Gastrocnemius medialis (tissue), 4 donors: ENCODE results near the gene HABP4. TPM values are rescaled to one million over a fixed set of nuclear protein-coding genes. Genes with fewer than 3 reads are reported as not detected.

Experiments
- ATAC-seq, 2 donors: fragments of 150-250 bp; one replicate each; pipeline ENCODE4 v1.9.1; 2016
- DNase-seq, 2 donors: peaks; one replicate each; pipeline ENCODE4 v3.0.0-alpha.2; 2019
- H3K27ac ChIP-seq, 4 donors: fragments of 200-600 bp; sonication (generic); 1 replicate in 1 of 4; 2 replicates in 3 of 4; pipeline ENCODE4 v1.5.1; 2016 to 2018; ENCODE audit warnings: mild to moderate bottlenecking in 2 of 4, moderate library complexity in 1 of 4
- H3K27me3 ChIP-seq, 3 donors: fragments of 200-600 bp; sonication (generic) in 2 of 3; 1 replicate in 1 of 3; 2 replicates in 2 of 3; pipeline versions ENCODE4 v1.5.1 to v1.6.0; 2016 to 2019; ENCODE audit warnings: mild to moderate bottlenecking in 1 of 3, moderate library complexity in 1 of 3
- H3K36me3 ChIP-seq, 2 donors: fragments of 200-600 bp; sonication (generic) in 1 of 2; one replicate each; pipeline ENCODE4 v1.5.1; 2017 to 2018
- H3K4me1 ChIP-seq, 2 donors: fragments of 200-600 bp; sonication (generic) in 1 of 2; one replicate each; pipeline ENCODE4 v1.5.1; 2016 to 2017; ENCODE audit warnings: mild to moderate bottlenecking in 2 of 2
- H3K4me3 ChIP-seq, 4 donors: fragments of 200-600 bp; sonication (generic) in 3 of 4; 1 replicate in 1 of 4; 2 replicates in 3 of 4; pipeline ENCODE4 v1.5.1; 2016 to 2019; ENCODE audit warnings: mild to moderate bottlenecking in 2 of 4
- H3K9me3 ChIP-seq, 3 donors: fragments of 200-600 bp; sonication (generic) in 2 of 3; 1 replicate in 1 of 3; 2 replicates in 2 of 3; pipeline ENCODE4 v1.5.1; 2016 to 2019
- POLR2A ChIP-seq, 2 donors: fragments of 450-650 bp; IDR thresholded peaks; one replicate each; pipeline ENCODE4 v1.6.1; 2017; ENCODE audit warnings: antibody characterized with exemption in 2 of 2, mild to moderate bottlenecking in 2 of 2, moderate library complexity in 2 of 2
- in situ Hi-C, 4 donors: fragments of 200-750 bp; cut with MboI; loops; one replicate each; pipeline versions ENCODE4 v1.15.0 to v1.8.0; 2017; ENCODE audit warnings: low sequenced_read_pairs in 4 of 4
- intact Hi-C: fragments of 100-400 bp; cut with DNase I; formaldehyde crosslinking; loops from one replicate; pipeline ENCODE4 v1.15.1; 2023; ENCODE audit warnings: low total_unique reads
- total RNA-seq, 4 donors: library from RNA; depleted of rRNA; stranded (reverse); fragments of >200 nt; gene quantifications; one replicate each; pipeline versions ENCODE4 v1.1.0 to v1.2.3, GENCODE V29; 2016
- TF ChIP-seq, protein P1 (sequence below), 5 experiments: fragments of 450-650 bp in 3 of 5; fragments of 200-600 bp in 2 of 5; sonication (generic) in 2 of 5; IDR thresholded peaks in 4 of 5; conservative IDR thresholded peaks in 1 of 5; 1 replicate in 4 of 5; 2 replicates in 1 of 5; pipeline ENCODE4 v1.5.1; 2016 to 2019; ENCODE audit warnings: antibody characterized with exemption in 5 of 5, mild to moderate bottlenecking in 3 of 5, moderate library complexity in 3 of 5

HABP4 gene
- total RNA-seq, 4 donors from 2014 or later, result 6.2 to 19.3 (median 12.3) TPM

DNA sequence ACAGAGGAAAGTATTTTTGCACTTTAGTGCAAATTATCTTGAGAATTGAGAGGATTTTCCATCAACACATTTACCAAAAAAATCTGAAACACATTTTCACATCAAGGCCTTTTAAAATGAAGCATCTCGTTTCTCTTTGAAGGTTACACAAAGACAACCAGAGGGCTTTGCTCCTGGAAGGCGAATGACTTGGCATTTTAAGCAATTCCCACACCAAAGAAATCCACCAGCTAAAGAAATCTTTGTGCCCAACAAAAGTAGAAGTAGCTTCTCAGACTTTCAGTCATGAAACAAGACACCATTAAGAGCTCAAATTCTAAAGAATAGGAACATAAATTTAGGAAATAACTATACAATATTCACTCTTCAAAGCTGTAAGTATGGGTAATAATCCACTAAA lies 59.9 kb downstream of the HABP4 start:
- no peaks in the 10 kb centered on the region for H3K27me3 ChIP-seq
- no peak overlapping the region for H3K27ac ChIP-seq
- TF ChIP-seq, protein P1, sequence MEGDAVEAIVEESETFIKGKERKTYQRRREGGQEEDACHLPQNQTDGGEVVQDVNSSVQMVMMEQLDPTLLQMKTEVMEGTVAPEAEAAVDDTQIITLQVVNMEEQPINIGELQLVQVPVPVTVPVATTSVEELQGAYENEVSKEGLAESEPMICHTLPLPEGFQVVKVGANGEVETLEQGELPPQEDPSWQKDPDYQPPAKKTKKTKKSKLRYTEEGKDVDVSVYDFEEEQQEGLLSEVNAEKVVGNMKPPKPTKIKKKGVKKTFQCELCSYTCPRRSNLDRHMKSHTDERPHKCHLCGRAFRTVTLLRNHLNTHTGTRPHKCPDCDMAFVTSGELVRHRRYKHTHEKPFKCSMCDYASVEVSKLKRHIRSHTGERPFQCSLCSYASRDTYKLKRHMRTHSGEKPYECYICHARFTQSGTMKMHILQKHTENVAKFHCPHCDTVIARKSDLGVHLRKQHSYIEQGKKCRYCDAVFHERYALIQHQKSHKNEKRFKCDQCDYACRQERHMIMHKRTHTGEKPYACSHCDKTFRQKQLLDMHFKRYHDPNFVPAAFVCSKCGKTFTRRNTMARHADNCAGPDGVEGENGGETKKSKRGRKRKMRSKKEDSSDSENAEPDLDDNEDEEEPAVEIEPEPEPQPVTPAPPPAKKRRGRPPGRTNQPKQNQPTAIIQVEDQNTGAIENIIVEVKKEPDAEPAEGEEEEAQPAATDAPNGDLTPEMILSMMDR (IDR thresholded peaks at IDR 0.05 in 4 of 5, conservative IDR thresholded peaks at IDR 0.05 in 1 of 5), result no peak
- TF ChIP-seq POLR2A (IDR thresholded peaks at IDR 0.05), result no peak
- ATAC-seq, result no peak
- peaks cover 0 to 3% of the 10 kb centered on the region in 2 donors for H3K4me1 ChIP-seq
- no peak for DNase-seq
- intact Hi-C loops (no loop called here), in situ Hi-C loops (no loop called here)
- no peaks in the 10 kb centered on the region for H3K36me3 ChIP-seq
- H3K4me3 ChIP-seq, result no peak overlapping the region
- no peaks in the 10 kb centered on the region for H3K9me3 ChIP-seq

DNA sequence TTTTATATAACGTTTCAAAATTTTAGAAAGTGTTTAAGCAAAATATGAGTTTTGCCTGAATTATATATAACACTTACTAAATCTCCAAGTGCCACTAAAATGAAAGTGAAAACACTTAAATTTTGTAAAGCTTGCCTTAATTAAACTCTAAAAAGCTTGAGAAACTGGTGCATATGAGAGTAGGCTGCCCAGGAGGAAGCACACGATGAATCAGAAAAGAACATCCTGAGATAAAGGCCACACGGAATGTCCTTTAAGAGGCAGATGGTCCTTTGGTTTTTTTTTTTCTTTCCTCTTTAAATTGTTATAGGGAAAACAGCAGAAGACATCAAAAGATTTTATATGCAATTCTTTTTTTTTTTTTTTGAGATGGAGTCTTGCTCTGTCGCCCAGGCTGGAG lies 60.3 kb downstream of the HABP4 start:
- no peak overlapping the region for H3K27ac ChIP-seq
- intact Hi-C loops, result no loop called here
- no peaks in the 10 kb centered on the region for H3K9me3 ChIP-seq
- DNase-seq (no peak), ATAC-seq (no peak)
- no peak overlapping the region for H3K4me3 ChIP-seq
- no peaks in the 10 kb centered on the region for H3K27me3 ChIP-seq
- in situ Hi-C loops, result no loop called here
- TF ChIP-seq, protein P1 (IDR thresholded peaks at IDR 0.05 in 4 of 5, conservative IDR thresholded peaks at IDR 0.05 in 1 of 5), result no peak
- TF ChIP-seq POLR2A (IDR thresholded peaks at IDR 0.05), result no peak
- no peaks in the 10 kb centered on the region for H3K4me1 ChIP-seq
- no peaks in the 10 kb centered on the region for H3K36me3 ChIP-seq

DNA sequence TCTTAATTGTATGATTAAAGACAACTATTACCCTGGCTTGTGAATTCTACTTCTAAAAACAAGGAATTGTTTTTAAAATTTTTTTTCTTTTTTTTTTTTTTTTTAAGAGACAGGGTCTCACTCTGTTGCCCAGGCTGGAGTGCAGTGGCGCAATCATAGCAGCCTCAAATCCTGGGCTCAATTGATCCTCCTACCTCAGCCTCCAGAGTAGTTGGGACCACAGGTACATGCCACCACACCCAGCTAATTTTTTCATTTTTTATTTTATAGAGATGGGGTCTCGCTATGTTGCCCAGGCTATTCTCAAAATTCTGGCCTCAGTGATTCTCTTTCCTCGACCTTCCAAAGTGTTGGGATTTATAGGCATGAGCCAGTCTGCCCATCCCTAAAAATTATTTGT lies 62.3 kb downstream of the HABP4 start:
- in situ Hi-C loops, result no loop called here
- TF ChIP-seq, protein P1 (IDR thresholded peaks at IDR 0.05 in 4 of 5, conservative IDR thresholded peaks at IDR 0.05 in 1 of 5), result no peak
- no peak for TF ChIP-seq POLR2A (IDR thresholded peaks at IDR 0.05)
- no peaks in the 10 kb centered on the region for H3K27me3 ChIP-seq
- H3K9me3 ChIP-seq, result no peaks in the 10 kb centered on the region
- H3K4me3 ChIP-seq, result no peak overlapping the region
- intact Hi-C loops, result no loop called here
- DNase-seq (no peak), ATAC-seq (no peak)
- H3K4me1 ChIP-seq, result peaks cover 0 to 3% of the 10 kb centered on the region in 2 donors
- H3K27ac ChIP-seq, result no peak overlapping the region
- H3K36me3 ChIP-seq, result no peaks in the 10 kb centered on the region

DNA sequence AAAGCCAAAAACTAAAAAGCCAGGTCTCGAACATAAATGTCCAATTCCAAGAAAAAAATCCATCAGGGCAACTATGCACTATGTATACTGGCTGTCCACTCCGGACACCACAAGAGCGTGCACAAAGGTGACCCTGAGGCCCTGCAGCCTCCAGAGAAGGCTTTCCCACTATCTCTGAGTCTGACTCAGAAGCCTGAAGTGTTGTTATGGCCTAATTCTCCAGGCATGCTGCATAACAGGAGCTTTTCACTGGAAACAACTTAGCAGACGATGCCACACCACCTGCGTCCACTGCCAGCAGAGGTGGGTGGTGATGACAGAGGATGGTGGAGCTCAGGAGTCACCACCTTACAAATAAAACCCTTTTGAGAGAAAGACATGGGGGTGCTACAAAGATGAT lies 63.7 kb downstream of the HABP4 start:
- no peaks in the 10 kb centered on the region for H3K36me3 ChIP-seq
- no peak overlapping the region for H3K4me3 ChIP-seq
- H3K9me3 ChIP-seq, result no peaks in the 10 kb centered on the region
- intact Hi-C loops, result no loop called here
- H3K4me1 ChIP-seq, result peaks cover 0 to 3% of the 10 kb centered on the region in 2 donors
- peak overlapping the region; percentile 18 to 42 (median 34) for H3K27ac ChIP-seq
- DNase-seq (no peak), ATAC-seq (no peak)
- in situ Hi-C loops, result no loop called here
- no peak for TF ChIP-seq POLR2A (IDR thresholded peaks at IDR 0.05)
- TF ChIP-seq, protein P1 (IDR thresholded peaks at IDR 0.05 in 4 of 5, conservative IDR thresholded peaks at IDR 0.05 in 1 of 5), result no peak
- H3K27me3 ChIP-seq, result no peaks in the 10 kb centered on the region

- intact Hi-C loops (no loop called here), in situ Hi-C loops (no loop called here)
- Histone ChIP-seq H3K9me3 (no peaks in the 10 kb centered on the region), H3K36me3 (no peaks in the 10 kb centered on the region), H3K27ac (peak overlapping the region; percentile 29 to 61 (median 47)), H3K4me1 (peaks cover 0 to 3% of the 10 kb centered on the region in 2 donors), H3K27me3 (no peaks in the 10 kb centered on the region), H3K4me3 (no peak overlapping the region)
- ATAC-seq, result peak; percentile 61 to 82
- TF ChIP-seq, protein P1 (IDR thresholded peaks at IDR 0.05 in 4 of 5, conservative IDR thresholded peaks at IDR 0.05 in 1 of 5), result no peak
- no peak for TF ChIP-seq POLR2A (IDR thresholded peaks at IDR 0.05)
- DNase-seq, result no peak
Observed at GRCh38 chr9:96514108-96514799, 64.3 kb downstream of the HABP4 start.
